ENCODE data around the gene CADM1. TPM values are rescaled to one million over a fixed set of nuclear protein-coding genes. Genes with fewer than 3 reads are reported as not detected.

Gene CADM1
- total and polyA plus RNA-seq, 2 experiments from 2014 or later, result 16.5 to 18.0 TPM

GRCh38 chr11:115421992-115422689 is 82.1 kb downstream of the CADM1 start:
- no peaks in the 10 kb centered on the region for H3K27me3 Mint-ChIP-seq (ENCODE audit: insufficient read depth, low read depth, poor library complexity)
- H3K36me3 Mint-ChIP-seq (ENCODE audit: low read depth), result no peaks in the 10 kb centered on the region
- DNase-seq (ENCODE audit: low spot score), result peak; percentile 27
- no peak overlapping the region for H3K4me3 Mint-ChIP-seq
- H3K79me2 ChIP-seq (replicated peaks; ENCODE audit: insufficient read depth), result no peaks in the 10 kb centered on the region
- no peak overlapping the region for H2AFZ ChIP-seq
- H3K27me3 ChIP-seq (ENCODE audit: insufficient read depth), result no peaks in the 10 kb centered on the region
- H3K36me3 ChIP-seq (ENCODE audit: insufficient read depth), result no peaks in the 10 kb centered on the region
- H3K4me2 ChIP-seq, result no peak overlapping the region
- no peak overlapping the region for H3K4me3 ChIP-seq
- no peaks in the 10 kb centered on the region for H4K20me1 ChIP-seq (replicated peaks; ENCODE audit: insufficient read depth)
- peak; percentile 63 for ATAC-seq
- H3K27ac Mint-ChIP-seq, result no peak overlapping the region
- no peak overlapping the region for H3K27ac ChIP-seq (ENCODE audit: low read depth)
- H3K9me3 Mint-ChIP-seq, result no peaks in the 10 kb centered on the region
- H3F3A ChIP-seq (replicated peaks; ENCODE audit: low read depth), result no peaks in the 10 kb centered on the region
- peaks cover 50% of the 10 kb centered on the region for H3K4me1 Mint-ChIP-seq
- H3K9me2 ChIP-seq (ENCODE audit: insufficient read depth), result no peaks in the 10 kb centered on the region
- no peak for TF ChIP-seq CREB1 (CRISPR knock-in tag; IDR thresholded peaks at IDR 0.05; ENCODE audit: low read depth)
- peaks cover 29% of the 10 kb centered on the region for H3K4me1 ChIP-seq (ENCODE audit: insufficient read depth)

GRCh38 chr11:115421352-115421991 is 82.7 kb downstream of the CADM1 start:
- DNase-seq (ENCODE audit: low spot score) (no peak), ATAC-seq (no peak)
- Mint-ChIP-seq H3K9me3 (no peaks in the 10 kb centered on the region), H3K36me3 (ENCODE audit: low read depth) (no peaks in the 10 kb centered on the region), H3K27ac (no peak overlapping the region), H3K4me3 (no peak overlapping the region), H3K27me3 (ENCODE audit: insufficient read depth, low read depth, poor library complexity) (no peaks in the 10 kb centered on the region), H3K4me1 (peaks cover 50% of the 10 kb centered on the region)
- Histone ChIP-seq H2AFZ (no peak overlapping the region), H3K9me2 (ENCODE audit: insufficient read depth) (no peaks in the 10 kb centered on the region), H3K4me2 (no peak overlapping the region), H3K4me1 (ENCODE audit: insufficient read depth) (peaks cover 29% of the 10 kb centered on the region), H4K20me1 (replicated peaks; ENCODE audit: insufficient read depth) (no peaks in the 10 kb centered on the region), H3K27ac (ENCODE audit: low read depth) (no peak overlapping the region), H3K4me3 (no peak overlapping the region), H3K79me2 (replicated peaks; ENCODE audit: insufficient read depth) (no peaks in the 10 kb centered on the region), H3F3A (replicated peaks; ENCODE audit: low read depth) (no peaks in the 10 kb centered on the region), H3K36me3 (ENCODE audit: insufficient read depth) (no peaks in the 10 kb centered on the region), H3K27me3 (ENCODE audit: insufficient read depth) (no peaks in the 10 kb centered on the region)
- TF ChIP-seq POLR2AphosphoS5 (IDR thresholded peaks at IDR 0.05; ENCODE audit: low read depth) (no peak), EZH2 (IDR thresholded peaks at IDR 0.05; ENCODE audit: low read depth, unreplicated experiment) (no peak), ZNF331 (CRISPR knock-in tag; IDR thresholded peaks at IDR 0.05; ENCODE audit: low read depth) (no peak), ZNF114 (CRISPR knock-in tag; IDR thresholded peaks at IDR 0.05) (no peak), STAT1 (IDR thresholded peaks at IDR 0.05; ENCODE audit: unreplicated experiment) (no peak), JUNB (IDR thresholded peaks at IDR 0.05; ENCODE audit: unreplicated experiment) (no peak), EZH2phosphoT487 (IDR thresholded peaks at IDR 0.05; ENCODE audit: unreplicated experiment) (no peak)
- TF ChIP-seq, protein P1, sequence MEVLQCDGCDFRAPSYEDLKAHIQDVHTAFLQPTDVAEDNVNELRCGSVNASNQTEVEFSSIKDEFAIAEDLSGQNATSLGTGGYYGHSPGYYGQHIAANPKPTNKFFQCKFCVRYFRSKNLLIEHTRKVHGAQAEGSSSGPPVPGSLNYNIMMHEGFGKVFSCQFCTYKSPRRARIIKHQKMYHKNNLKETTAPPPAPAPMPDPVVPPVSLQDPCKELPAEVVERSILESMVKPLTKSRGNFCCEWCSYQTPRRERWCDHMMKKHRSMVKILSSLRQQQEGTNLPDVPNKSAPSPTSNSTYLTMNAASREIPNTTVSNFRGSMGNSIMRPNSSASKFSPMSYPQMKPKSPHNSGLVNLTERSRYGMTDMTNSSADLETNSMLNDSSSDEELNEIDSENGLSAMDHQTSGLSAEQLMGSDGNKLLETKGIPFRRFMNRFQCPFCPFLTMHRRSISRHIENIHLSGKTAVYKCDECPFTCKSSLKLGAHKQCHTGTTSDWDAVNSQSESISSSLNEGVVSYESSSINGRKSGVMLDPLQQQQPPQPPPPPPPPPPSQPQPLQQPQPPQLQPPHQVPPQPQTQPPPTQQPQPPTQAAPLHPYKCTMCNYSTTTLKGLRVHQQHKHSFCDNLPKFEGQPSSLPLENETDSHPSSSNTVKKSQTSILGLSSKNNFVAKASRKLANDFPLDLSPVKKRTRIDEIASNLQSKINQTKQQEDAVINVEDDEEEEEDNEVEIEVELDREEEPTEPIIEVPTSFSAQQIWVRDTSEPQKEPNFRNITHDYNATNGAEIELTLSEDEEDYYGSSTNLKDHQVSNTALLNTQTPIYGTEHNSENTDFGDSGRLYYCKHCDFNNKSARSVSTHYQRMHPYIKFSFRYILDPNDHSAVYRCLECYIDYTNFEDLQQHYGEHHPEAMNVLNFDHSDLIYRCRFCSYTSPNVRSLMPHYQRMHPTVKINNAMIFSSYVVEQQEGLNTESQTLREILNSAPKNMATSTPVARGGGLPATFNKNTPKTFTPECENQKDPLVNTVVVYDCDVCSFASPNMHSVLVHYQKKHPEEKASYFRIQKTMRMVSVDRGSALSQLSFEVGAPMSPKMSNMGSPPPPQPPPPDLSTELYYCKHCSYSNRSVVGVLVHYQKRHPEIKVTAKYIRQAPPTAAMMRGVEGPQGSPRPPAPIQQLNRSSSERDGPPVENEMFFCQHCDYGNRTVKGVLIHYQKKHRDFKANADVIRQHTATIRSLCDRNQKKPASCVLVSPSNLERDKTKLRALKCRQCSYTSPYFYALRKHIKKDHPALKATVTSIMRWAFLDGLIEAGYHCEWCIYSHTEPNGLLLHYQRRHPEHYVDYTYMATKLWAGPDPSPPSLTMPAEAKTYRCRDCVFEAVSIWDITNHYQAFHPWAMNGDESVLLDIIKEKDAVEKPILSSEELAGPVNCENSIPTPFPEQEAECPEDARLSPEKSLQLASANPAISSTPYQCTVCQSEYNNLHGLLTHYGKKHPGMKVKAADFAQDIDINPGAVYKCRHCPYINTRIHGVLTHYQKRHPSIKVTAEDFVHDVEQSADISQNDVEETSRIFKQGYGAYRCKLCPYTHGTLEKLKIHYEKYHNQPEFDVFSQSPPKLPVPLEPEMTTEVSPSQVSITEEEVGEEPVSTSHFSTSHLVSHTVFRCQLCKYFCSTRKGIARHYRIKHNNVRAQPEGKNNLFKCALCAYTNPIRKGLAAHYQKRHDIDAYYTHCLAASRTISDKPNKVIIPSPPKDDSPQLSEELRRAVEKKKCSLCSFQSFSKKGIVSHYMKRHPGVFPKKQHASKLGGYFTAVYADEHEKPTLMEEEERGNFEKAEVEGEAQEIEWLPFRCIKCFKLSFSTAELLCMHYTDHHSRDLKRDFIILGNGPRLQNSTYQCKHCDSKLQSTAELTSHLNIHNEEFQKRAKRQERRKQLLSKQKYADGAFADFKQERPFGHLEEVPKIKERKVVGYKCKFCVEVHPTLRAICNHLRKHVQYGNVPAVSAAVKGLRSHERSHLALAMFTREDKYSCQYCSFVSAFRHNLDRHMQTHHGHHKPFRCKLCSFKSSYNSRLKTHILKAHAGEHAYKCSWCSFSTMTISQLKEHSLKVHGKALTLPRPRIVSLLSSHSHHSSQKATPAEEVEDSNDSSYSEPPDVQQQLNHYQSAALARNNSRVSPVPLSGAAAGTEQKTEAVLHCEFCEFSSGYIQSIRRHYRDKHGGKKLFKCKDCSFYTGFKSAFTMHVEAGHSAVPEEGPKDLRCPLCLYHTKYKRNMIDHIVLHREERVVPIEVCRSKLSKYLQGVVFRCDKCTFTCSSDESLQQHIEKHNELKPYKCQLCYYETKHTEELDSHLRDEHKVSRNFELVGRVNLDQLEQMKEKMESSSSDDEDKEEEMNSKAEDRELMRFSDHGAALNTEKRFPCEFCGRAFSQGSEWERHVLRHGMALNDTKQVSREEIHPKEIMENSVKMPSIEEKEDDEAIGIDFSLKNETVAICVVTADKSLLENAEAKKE (CRISPR knock-in tag; IDR thresholded peaks at IDR 0.05), result no peak
- TF ChIP-seq, protein P2, sequence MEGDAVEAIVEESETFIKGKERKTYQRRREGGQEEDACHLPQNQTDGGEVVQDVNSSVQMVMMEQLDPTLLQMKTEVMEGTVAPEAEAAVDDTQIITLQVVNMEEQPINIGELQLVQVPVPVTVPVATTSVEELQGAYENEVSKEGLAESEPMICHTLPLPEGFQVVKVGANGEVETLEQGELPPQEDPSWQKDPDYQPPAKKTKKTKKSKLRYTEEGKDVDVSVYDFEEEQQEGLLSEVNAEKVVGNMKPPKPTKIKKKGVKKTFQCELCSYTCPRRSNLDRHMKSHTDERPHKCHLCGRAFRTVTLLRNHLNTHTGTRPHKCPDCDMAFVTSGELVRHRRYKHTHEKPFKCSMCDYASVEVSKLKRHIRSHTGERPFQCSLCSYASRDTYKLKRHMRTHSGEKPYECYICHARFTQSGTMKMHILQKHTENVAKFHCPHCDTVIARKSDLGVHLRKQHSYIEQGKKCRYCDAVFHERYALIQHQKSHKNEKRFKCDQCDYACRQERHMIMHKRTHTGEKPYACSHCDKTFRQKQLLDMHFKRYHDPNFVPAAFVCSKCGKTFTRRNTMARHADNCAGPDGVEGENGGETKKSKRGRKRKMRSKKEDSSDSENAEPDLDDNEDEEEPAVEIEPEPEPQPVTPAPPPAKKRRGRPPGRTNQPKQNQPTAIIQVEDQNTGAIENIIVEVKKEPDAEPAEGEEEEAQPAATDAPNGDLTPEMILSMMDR (conservative IDR thresholded peaks at IDR 0.05; ENCODE audit: low read depth in 2 of 2), result no peak
